Retinal pigment epithelial cell (primary cell): ENCODE results near the gene SH3BP5.

Experiments
- DNase-seq: peaks from one replicate; pipeline ENCODE4 v3.0.0-alpha.2; 2010; ENCODE audit warnings: low read depth
- H3K4me3 ChIP-seq: 2 replicates; pipeline ENCODE4 v1.5.1; 2011; ENCODE audit warnings: mild to moderate bottlenecking, low read length, control low read depth, moderate library complexity
- CTCF ChIP-seq: conservative IDR thresholded peaks from 2 replicates; pipeline ENCODE4 v1.5.1; 2011; ENCODE audit warnings: low read depth, low read length, control low read depth, inconsistent platforms

Gene SH3BP5

DNA sequence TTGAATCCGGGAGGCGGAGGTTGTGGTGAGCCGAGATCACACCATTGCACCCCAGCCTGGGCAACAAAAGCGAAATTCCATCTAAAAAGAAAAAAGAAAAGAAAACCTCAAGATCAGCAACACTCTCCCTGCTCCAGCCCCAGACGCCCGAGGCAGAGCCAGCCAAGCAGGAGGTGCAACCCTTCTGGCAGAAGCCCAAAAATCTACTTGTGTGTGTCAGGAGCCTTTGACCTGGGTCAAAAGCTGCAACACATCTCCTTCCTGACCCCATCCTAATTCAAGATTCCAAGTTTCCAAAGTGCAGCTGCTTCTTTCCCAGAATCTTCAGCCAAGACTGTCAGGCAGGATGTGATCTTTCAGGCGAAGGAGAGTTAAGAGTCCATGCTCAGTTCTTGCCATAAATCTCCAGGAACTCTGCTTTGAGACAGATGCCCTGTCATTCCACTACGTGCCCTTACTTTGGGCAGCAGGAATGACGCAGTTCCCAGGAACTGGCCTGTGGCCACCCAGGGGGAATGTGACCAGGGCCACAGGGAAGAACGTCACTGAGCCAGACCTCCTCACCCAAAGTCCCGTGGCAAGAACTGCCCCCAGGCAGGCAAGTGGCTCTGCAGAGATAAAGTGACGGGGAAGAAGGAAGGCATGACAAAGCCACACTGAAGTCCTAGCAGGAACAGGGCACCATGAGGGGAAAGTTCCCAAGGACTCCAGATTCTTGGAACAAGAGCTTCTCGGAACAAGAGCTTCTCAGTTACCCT is 39.4 kb downstream of the SH3BP5 start:
- no peak for TF ChIP-seq CTCF
- no peak overlapping the region for H3K4me3 ChIP-seq
- no peak for DNase-seq

- TF ChIP-seq CTCF = no peak
- DNase-seq = no peak
- no peak overlapping the region for H3K4me3 ChIP-seq
Observed at GRCh38 chr3:15291589-15292541, 40.5 kb downstream of the SH3BP5 start.

DNA sequence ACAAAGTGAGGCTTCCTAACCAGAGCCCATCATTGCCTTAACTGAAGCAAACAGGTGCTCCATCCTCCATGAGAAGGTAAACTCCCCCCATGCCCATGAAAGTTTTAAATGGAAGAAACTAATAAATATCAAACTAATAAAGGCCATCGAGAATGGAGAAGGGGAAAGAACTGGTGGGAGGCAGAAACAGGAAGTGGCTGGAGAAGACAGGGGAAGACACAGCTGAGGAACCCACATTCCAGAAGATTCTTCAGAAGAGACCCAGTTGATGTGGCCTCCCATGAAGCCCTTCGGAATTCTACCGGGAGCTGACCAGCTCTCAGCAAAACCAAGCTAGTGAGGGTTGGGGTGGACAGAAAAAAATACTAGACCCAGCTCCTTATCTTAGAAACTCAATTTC is 41.6 kb downstream of the SH3BP5 start:
- no peak for DNase-seq

GRCh38 chr3:15289661-15290060 is 42.7 kb downstream of the SH3BP5 start:
- TF ChIP-seq CTCF = no peak
- no peak overlapping the region for H3K4me3 ChIP-seq
- DNase-seq = no peak

More for the DNA sequence above, 41.6 kb downstream of the SH3BP5 start:
- no peak overlapping the region for H3K4me3 ChIP-seq
- TF ChIP-seq CTCF = no peak

DNA sequence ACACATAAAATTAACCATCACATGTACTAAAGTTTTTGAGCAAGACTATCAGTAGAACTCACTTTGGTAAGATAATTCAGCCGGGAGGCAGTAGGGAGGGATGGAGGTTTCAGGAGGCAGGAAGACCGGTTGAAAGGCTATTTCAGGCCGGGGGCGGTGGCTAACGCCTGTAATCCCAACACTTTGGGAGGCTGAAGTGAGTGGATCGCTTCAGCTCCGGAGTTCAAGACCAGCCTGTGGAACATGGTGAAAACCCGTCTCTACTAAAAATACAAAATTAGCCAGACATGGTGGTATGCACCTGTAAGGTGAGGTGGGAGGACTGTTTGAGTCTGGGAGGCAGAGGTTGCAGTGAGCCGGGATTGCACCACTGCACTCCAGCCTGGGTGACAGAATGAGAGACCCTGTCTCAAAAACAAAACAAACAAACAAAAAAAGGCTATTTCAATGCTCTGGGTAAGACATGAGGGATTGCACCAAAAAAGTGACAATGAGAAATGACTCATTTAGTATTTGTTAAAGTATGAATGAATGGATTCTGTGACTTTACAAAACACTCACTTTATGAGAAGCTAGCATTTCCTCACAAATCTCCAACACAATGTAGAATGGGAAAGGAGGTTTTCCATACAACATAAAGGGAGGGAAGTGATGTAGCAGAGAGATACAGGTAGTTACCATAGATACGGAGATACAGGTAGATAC is 43.9 kb downstream of the SH3BP5 start:
- H3K4me3 ChIP-seq = no peak overlapping the region
- DNase-seq = no peak
- TF ChIP-seq CTCF = no peak

- DNase-seq = no peak
- H3K4me3 ChIP-seq = no peak overlapping the region
- no peak for TF ChIP-seq CTCF
Observed at GRCh38 chr3:15287565-15288330, 44.6 kb downstream of the SH3BP5 start.
